Activated naive CD8-positive, alpha-beta T cell treated with anti-CD3 and anti-CD28 coated beads, Interleukin-2, amount 50 U/mL, for 24 hours (primary cell): ENCODE measurements around the gene IL6R.
"Not testable (repeated sequence)": the region's sequence is repeated elsewhere in the genome, so short reads cannot be mapped to it uniquely, and the experiment has no call there.

Source experiments
- ATAC-seq: fragments of 150-1000 bp; cut with Tn5 transposase; one replicate; pipeline ENCODE4 v1.10.0; 2021
- DNase-seq: peaks from one replicate; pipeline ENCODE4 v3.0.0; 2021
- H3K27ac Mint-ChIP-seq: one replicate; pipeline ENCODE4 v1.8.0; 2021; ENCODE audit warnings: mild to moderate bottlenecking, mixed read lengths
- H3K27me3 Mint-ChIP-seq: one replicate; pipeline ENCODE4 v1.8.0; 2021; ENCODE audit warnings: mixed read lengths
- H3K36me3 Mint-ChIP-seq: one replicate; pipeline ENCODE4 v1.8.0; 2021; ENCODE audit warnings: low read depth, mixed read lengths
- H3K4me1 Mint-ChIP-seq: one replicate; pipeline ENCODE4 v1.8.0; 2021; ENCODE audit warnings: mixed read lengths
- H3K4me3 Mint-ChIP-seq: one replicate; pipeline ENCODE4 v1.8.0; 2021; ENCODE audit warnings: mild to moderate bottlenecking, moderate library complexity, mixed read lengths
- H3K9me3 Mint-ChIP-seq: one replicate; pipeline ENCODE4 v1.8.0; 2021; ENCODE audit warnings: mixed read lengths

IL6R gene

DNA sequence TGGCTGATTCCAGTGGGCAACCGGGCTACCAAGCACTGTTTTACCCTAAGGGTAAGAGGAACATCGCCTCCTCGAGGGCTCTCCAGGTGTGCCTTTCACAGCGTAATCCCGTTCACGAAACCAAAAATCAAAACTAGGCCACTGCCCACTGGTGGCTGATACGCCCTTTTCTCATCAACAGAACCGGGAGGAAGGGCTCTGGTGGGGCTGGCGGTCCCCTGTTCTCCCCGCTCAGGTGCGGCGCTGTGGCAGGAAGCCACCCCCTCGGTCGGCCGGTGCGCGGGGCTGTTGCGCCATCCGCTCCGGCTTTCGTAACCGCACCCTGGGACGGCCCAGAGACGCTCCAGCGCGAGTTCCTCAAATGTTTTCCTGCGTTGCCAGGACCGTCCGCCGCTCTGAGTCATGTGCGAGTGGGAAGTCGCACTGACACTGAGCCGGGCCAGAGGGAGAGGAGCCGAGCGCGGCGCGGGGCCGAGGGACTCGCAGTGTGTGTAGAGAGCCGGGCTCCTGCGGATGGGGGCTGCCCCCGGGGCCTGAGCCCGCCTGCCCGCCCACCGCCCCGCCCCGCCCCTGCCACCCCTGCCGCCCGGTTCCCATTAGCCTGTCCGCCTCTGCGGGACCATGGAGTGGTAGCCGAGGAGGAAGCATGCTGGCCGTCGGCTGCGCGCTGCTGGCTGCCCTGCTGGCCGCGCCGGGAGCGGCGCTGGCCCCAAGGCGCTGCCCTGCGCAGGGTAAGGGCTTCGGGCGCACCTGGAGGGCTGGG, at the start of gene IL6R:
IL6R (plus strand) TSS at position 360 of the 763 bp plus-strand sequence; CDS start at position 647, 287 bp downstream.
- peaks cover 2% of the 10 kb centered on the region for H3K27me3 Mint-ChIP-seq
- H3K4me1 Mint-ChIP-seq: peaks cover 82% of the 10 kb centered on the region
- H3K9me3 Mint-ChIP-seq: no peaks in the 10 kb centered on the region
- no peaks in the 10 kb centered on the region for H3K36me3 Mint-ChIP-seq
- ATAC-seq (peak; percentile 58), DNase-seq (peak; percentile 73)
- peak within 1 kb of the TSS; percentile 83 for H3K27ac Mint-ChIP-seq
- peak within 1 kb of the TSS; percentile 81 for H3K4me3 Mint-ChIP-seq

DNA sequence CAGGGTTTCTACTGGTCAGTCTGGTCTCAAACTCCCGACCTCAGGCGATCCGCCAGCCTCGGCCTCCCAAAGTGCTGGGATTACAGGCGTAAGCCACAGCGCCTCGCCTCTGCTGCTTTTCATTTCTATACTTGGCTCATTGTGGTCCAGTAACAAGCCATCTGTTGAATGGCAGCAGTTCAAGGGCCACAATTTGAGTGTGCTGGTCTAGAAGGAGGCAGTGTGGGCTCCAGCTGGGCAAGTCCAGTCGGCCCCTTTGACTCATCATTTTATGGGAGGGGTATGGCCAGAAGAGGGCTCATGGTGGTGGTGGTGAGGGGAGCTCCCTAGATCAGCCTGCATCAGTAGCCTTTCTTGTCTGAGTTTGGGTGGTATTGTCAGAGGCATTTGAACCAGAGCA, 46.6 kb upstream of the IL6R start:
- ATAC-seq: no peak
- H3K4me1 Mint-ChIP-seq: peaks cover 9% of the 10 kb centered on the region
- no peaks in the 10 kb centered on the region for H3K36me3 Mint-ChIP-seq
- H3K27ac Mint-ChIP-seq: no peak overlapping the region
- DNase-seq: no peak
- H3K27me3 Mint-ChIP-seq: peaks cover 5% of the 10 kb centered on the region
- H3K4me3 Mint-ChIP-seq: no peak overlapping the region
- H3K9me3 Mint-ChIP-seq: no peaks in the 10 kb centered on the region

DNA sequence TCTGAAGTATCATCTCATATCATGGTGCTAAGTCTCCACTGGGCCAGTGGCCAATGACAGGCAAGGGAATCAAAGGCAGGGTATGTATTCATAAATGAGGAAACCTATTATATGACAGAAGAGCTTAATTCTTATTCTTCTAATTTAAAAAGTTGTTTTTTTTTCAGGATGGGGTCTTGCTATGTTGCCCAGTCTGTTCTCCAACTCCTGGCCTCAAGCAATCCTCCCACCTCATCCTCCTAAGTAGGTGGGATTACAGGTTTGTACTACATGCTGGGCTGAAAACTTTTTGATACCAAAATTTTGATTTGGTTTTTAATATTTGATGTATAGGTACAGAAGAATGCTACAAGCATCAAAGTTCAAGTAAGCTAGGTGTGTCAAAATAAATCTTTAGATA, 44.9 kb upstream of the IL6R start:
- H3K9me3 Mint-ChIP-seq: no peaks in the 10 kb centered on the region
- no peak for DNase-seq
- no peaks in the 10 kb centered on the region for H3K4me1 Mint-ChIP-seq
- no peak overlapping the region for H3K4me3 Mint-ChIP-seq
- H3K36me3 Mint-ChIP-seq: no peaks in the 10 kb centered on the region
- no peaks in the 10 kb centered on the region for H3K27me3 Mint-ChIP-seq
- no peak for ATAC-seq
- H3K27ac Mint-ChIP-seq: no peak overlapping the region

DNA sequence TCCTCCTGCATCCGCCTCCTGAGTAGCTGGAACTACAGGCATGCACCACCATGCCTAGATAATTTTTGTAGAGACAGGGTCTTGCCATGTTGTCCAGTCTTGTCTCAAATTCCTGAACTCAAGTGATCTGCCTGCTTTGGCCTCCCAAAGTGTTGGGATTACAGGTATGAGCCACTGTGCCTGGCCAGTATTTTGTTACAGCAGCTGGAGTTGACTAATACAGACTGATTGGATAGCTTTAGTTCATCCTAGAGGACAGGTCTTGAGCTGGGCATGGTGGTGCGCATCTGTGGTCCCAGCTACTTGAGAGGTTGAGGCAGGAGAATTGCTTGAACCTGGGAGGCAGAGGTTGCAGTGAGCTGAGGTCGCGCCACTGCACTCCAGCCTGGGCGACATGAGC, 44.3 kb upstream of the IL6R start:
- not testable (repeated sequence) for ATAC-seq, H3K27me3 Mint-ChIP-seq, H3K27ac Mint-ChIP-seq, H3K9me3 Mint-ChIP-seq, H3K4me3 Mint-ChIP-seq, DNase-seq, H3K4me1 Mint-ChIP-seq, H3K36me3 Mint-ChIP-seq

DNA sequence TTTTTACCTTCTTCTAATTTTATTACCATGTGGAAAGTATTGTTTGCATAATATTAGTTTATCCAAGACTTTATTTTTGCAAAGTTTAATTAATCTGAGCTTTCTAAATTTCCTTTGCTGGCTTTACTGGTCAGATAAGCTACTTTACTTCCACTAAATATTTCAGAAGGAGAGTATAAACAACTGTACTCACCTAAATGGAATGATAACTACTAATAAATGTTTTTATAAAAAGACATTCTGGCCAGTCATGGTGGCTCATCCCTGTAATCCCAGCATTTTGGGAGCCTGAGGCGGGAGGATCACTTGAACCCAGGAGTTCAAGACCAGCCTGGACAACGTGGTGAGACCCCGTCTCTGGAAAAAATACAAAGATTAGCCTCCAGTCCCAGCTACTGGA, 43.8 kb upstream of the IL6R start:
- Mint-ChIP-seq H3K9me3 (no peaks in the 10 kb centered on the region), H3K4me1 (peaks cover 6% of the 10 kb centered on the region), H3K4me3 (no peak overlapping the region), H3K27me3 (no peaks in the 10 kb centered on the region), H3K36me3 (no peaks in the 10 kb centered on the region), H3K27ac (no peak overlapping the region)
- DNase-seq: no peak
- no peak for ATAC-seq

DNA sequence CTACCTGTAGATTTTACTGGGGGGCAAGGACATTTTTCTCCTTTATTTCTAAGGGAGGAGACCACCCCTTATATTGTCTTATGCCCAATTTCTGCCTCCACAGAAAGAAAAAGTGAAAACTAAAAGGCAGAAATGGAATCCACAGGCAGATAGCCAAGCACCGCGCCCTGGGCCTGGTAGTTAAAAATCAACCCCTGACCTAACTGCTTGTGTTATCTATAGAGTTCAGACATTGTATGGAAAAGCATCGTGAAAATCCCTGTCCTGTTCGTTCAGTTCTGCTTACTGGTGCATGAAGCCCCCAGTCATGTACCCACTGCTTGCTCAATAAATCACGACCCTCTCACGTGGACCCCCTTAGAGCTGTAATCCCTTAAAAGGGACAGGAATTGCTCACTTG, 33.7 kb upstream of the IL6R start:
- Mint-ChIP-seq H3K4me3 (no peak overlapping the region), H3K9me3 (no peaks in the 10 kb centered on the region), H3K27ac (no peak overlapping the region)

DNA sequence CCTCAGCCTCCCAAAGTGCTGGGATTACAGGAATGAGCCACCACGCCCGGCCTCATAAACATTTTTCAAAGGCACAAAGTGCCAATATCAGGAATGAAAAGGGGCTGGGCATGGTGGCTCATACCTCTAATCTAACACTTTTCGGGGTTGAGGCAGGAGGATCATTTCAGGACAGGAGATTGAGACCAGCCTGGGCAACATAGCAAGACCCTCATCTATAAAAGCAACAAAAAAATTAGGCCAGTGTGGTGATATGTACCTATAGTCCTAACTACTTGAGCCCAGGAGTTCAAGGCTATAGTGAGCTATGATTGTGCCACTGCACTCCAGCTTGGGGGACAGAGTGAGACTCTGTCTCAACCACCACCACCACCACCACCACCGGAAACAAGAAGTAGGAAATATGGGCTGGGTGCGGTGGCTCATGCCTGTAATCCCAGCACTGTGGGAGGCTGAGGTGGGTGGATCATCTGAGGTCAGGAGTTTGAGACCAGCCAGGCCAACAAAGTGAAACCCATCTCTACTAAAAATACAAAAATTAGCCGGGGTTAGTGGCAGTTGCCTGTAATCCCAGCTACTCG, 31.3 kb upstream of the IL6R start:
- not testable (repeated sequence) for H3K4me3 Mint-ChIP-seq, H3K9me3 Mint-ChIP-seq, H3K36me3 Mint-ChIP-seq, H3K27me3 Mint-ChIP-seq, H3K27ac Mint-ChIP-seq
- DNase-seq: peak; percentile 40
- ATAC-seq: peak; percentile 40
- H3K4me1 Mint-ChIP-seq: peaks cover 12% of the 10 kb centered on the region

More for the DNA sequence above, 33.7 kb upstream of the IL6R start:
- Mint-ChIP-seq H3K4me1 (peaks cover 13% of the 10 kb centered on the region), H3K27me3 (no peaks in the 10 kb centered on the region), H3K36me3 (no peaks in the 10 kb centered on the region)
- no peak for DNase-seq
- ATAC-seq: no peak

DNA sequence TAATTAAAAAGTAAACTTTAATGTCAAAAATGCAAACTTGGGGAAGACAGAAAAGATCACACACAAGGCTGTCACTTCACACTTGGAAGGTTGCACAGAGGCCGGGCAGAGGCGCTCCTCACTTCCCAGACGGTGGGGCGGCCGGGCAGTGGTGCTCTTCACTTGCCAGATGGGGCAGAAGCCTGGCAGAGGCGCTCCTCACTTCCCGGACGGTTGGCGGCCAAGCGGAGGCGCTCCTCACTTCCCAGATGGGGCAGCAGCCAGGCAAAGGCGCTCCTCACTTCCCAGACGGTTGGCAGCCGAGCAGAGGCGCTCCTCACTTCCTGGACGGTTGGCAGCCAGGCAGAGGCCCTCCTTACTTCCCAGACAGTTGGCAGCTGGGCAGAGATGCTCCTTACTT, 25.8 kb upstream of the IL6R start:
- Mint-ChIP-seq H3K4me3 (no peak overlapping the region), H3K9me3 (no peaks in the 10 kb centered on the region), H3K36me3 (no peaks in the 10 kb centered on the region), H3K4me1 (peaks cover 14% of the 10 kb centered on the region), H3K27me3 (no peaks in the 10 kb centered on the region), H3K27ac (no peak overlapping the region)
- ATAC-seq (no peak), DNase-seq (no peak)

DNA sequence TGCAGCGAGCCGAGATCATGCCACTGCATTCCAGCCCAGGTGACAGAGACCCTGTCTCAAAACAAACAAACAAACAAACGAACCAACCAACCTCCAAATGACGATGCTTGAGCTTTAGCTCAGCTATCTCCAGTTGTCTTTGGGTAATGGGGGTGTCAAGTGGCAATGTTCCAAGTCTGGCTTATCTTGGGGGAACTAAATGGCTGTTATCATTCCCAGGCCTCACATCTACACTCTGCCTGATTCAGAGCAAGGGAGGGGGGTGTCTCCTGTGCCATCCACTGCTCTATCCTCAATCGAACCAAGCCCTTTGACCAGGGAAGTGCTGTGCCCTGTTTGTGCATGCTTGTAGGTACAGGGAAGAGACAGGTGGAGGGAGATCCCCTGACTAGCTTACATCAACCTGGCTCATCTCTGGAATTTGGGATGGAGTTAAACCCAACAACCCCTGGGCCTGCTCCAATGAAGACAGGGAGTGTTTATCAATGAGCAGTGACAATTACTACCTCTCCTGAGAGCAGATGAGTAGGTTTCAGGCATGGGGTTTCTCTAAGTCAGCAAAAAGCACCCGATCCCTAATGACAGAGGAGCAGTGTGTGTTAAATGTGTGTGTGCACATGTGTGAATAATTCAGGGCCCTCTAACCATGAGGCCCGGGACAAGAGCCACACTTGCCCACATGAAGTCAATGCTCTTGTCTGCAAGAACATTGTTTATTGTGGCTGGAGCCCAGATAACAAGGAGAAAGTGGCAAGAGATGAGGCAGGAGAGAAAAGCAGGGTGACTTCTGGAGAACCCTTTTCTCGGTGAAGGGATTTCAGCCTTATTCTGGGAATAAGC, 20.3 kb upstream of the IL6R start:
- ATAC-seq: no peak
- DNase-seq: no peak
- Mint-ChIP-seq H3K4me1 (peaks cover 42% of the 10 kb centered on the region), H3K4me3 (no peak overlapping the region), H3K27ac (peak overlapping the region; percentile 93), H3K36me3 (no peaks in the 10 kb centered on the region), H3K27me3 (no peaks in the 10 kb centered on the region), H3K9me3 (no peaks in the 10 kb centered on the region)

DNA sequence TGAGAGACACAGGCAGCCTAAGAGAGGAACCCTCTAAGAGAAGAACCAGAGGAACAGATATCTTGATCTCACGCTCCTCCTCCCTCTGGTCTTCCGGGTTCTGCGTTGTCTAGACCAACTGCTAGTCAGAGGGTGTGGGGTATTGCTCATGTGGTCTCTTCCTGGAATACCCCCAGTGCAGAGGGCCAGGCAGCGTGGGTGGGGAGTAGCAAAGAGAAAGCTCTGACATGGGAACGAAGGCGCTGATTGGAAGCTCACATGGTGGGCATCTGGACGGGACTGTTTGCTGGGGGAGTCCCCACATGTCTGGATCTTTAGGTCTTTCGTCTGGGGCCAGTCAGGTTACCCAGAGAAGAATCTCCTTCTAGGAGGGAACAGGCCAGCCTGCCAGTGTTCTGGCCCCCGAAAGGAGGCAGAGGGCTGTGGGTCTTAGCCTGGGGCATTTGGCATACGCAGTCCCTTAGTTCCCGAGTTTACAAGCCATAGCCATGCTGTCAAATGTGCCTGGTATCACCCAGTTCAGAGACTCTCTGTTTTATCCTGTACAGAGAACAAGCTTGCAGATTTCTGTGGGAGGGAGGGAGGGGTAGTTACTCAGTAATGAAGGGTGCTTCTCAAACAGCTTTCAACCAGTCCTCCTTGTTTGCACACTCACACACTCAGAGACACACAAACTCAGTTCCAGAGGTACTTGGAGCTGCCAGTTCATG, 18.3 kb upstream of the IL6R start:
- peak; percentile 90 for DNase-seq
- H3K4me3 Mint-ChIP-seq: peak overlapping the region; percentile 73
- H3K36me3 Mint-ChIP-seq: no peaks in the 10 kb centered on the region
- H3K27ac Mint-ChIP-seq: peak overlapping the region; percentile 93
- H3K27me3 Mint-ChIP-seq: no peaks in the 10 kb centered on the region
- H3K9me3 Mint-ChIP-seq: no peaks in the 10 kb centered on the region
- peak; percentile 99 for ATAC-seq
- H3K4me1 Mint-ChIP-seq: peaks cover 45% of the 10 kb centered on the region

DNA sequence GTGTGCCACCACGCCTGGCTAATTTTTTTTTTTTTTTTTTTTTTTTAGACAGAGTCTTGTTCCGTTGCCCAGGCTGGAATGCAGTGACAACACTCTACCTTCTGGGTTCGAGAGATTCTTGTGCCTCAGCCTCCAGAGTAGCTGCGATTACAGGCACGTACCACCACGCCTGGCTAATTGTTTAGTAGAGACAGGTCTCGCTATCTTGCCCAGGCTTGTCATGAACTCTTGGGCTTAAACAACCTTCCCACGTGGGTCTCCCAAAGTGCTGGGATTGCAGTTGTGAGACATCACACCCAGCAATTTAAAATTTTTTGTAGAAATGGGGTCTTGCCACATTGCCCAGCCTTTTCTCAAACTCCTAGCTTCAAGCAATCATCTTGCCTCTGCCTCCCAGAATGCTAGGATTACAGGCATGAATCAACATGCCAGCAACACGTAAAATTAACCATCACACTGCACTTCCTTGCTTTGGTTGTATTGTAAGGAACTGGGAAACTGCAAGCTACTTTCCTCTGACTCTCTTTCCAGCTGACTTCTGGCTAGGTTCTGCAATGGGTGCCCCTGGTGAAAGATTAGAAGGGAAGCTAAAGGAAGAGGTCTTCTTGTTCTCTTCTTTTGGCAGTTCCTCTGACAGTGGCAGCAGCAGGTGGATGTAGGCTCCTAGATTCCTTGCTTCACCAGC, 13.9 kb upstream of the IL6R start:
- H3K36me3 Mint-ChIP-seq: no peaks in the 10 kb centered on the region
- H3K4me3 Mint-ChIP-seq: no peak overlapping the region
- ATAC-seq (no peak), DNase-seq (no peak)
- peaks cover 23% of the 10 kb centered on the region for H3K4me1 Mint-ChIP-seq
- no peak overlapping the region for H3K27ac Mint-ChIP-seq
- no peaks in the 10 kb centered on the region for H3K9me3 Mint-ChIP-seq
- H3K27me3 Mint-ChIP-seq: no peaks in the 10 kb centered on the region

DNA sequence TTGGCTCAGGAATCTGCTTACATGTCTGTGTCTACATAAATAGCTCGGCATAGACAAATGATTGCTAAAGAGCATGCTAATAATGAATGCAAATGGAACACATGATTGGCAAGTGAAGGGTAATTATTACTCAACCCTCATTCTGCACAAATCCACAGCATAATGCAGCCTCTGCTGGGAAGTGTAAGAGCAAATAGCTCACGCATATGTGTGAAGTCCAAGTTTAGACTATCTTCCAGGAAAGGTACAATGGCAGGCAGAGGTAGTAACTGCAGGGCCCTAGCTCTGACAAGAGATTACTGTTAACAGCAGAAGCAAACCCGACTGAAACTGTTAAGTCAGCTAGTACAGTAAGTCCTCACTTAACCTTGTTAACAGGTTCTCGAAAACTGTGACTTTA, 7.0 kb upstream of the IL6R start:
- Mint-ChIP-seq H3K4me1 (peaks cover 19% of the 10 kb centered on the region), H3K4me3 (no peak overlapping the region), H3K27ac (no peak overlapping the region), H3K27me3 (no peaks in the 10 kb centered on the region), H3K9me3 (no peaks in the 10 kb centered on the region), H3K36me3 (no peaks in the 10 kb centered on the region)
- ATAC-seq: no peak
- DNase-seq: no peak

DNA sequence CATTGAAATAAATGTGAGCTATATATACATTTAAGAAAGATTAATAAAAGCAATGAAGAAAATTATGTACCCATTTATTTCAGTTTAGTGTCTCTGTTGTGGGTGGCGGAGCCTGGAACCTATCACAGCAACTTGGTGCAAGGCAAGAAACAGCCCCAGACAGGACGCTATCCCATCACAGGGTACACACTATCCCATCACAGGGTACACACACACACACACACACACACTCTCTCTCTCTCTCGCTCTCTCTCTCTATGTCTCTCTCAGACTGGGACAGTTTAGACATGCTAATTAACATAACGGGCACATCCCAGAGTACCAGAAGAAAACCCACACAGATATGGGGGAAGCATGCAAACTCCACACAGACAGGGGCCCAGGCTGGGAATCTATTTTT, 6.5 kb upstream of the IL6R start:
- Mint-ChIP-seq H3K4me3 (no peak overlapping the region), H3K36me3 (no peaks in the 10 kb centered on the region), H3K4me1 (peaks cover 24% of the 10 kb centered on the region), H3K9me3 (no peaks in the 10 kb centered on the region), H3K27me3 (peaks cover 1% of the 10 kb centered on the region), H3K27ac (peak overlapping the region; percentile 10)
- no peak for ATAC-seq
- no peak for DNase-seq

DNA sequence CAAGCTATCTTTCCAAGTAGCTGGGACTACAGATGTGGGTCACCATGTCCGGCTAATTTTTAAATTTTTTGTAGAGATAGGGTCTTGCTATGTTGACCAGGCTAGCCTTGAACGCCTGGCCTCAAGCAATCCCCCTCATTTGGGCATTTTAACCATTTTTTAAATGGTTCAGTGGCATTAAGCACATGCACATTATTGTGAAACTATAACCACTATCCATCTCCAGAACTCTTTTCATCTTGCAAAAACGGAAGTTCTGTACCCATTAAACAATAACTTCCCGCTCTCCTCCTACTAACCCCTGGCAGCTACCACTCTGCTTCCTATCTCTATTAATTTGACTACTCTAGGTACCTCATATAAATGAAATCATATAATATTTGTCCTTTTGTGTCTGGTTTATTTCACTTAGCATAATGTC, 4.8 kb upstream of the IL6R start:
- H3K4me1 Mint-ChIP-seq: peaks cover 40% of the 10 kb centered on the region
- no peaks in the 10 kb centered on the region for H3K36me3 Mint-ChIP-seq
- H3K27me3 Mint-ChIP-seq: peaks cover 2% of the 10 kb centered on the region
- DNase-seq (no peak), ATAC-seq (no peak)
- H3K9me3 Mint-ChIP-seq: no peaks in the 10 kb centered on the region
- H3K27ac Mint-ChIP-seq: no peak overlapping the region
- H3K4me3 Mint-ChIP-seq: no peak overlapping the region
